Measurements from ENCODE around the gene ADIPOQ. TPM values are rescaled to one million over a fixed set of nuclear protein-coding genes. Genes with fewer than 3 reads are reported as not detected.
A peak's percentile ranks its signal among the peaks of the same experiment; 100 is the strongest.
"Not testable (repeated sequence)": the region's sequence is repeated elsewhere in the genome, so short reads cannot be mapped to it uniquely, and the experiment has no call there.

Gene ADIPOQ
- total RNA-seq, 6 experiments from 2014 or later, result not detected

DNA sequence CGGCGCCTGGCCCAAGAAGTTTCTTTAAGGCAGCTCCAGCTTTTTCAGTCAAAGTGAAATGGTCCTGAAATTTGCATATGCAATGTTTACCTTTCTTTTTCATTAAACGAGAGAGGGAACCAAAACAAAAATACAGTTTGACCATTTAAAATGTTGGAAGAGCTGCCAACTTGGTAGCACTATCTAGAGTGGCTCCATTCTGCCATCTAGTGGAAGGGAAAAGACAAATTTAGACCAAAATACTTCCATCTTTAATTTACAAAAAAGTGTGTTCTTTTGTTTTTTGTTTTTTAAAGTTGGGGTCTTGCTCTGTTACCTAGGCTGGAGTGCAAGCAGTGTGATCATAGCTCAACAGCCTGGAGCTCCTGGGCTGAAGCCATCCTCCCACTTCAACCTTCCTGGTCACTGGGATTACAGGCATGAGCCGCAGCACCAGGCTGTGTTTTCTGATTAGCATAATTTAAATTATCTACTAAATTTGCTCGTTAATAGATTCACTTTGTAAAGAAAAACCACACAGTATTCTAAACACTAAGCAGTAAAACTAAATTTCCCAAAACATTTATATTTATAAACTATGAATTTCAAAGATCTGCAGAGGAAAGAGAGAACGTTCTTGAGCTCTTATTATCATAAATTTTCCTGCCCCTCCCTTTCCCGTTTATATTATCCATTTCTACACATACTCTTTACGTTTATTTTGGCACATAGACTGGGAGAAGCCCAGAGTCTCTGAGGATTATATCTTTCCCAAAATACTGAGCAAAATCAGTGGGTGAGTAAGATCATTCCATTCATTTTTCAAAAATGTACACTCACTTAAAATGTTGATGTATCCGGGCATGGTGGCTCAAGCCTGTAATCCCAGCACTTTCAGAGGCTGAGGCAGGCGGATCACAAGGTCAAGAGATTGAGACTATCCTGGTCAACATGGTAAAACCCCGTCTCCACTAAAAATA lies 20.8 kb upstream of the ADIPOQ start:
- peak; percentile 46 to 73 (median 70) for ATAC-seq

GRCh38 chr3:186822388-186822759 lies 20.1 kb upstream of the ADIPOQ start:
- H3K4me3 ChIP-seq; H3K9me3 ChIP-seq; H3K27me3 ChIP-seq; H3K27ac ChIP-seq; H3K4me1 ChIP-seq; DNase-seq; intact Hi-C loops (cut with DNase I); H3K36me3 ChIP-seq: not testable (repeated sequence)
- 14% methylated on average over 1 of the region's 1 CpG for WGBS (ENCODE audit: insufficient coverage, low coverage, low lambda C conversion rate, missing lambda C conversion rate)
- peak in 1 of 4 donors; percentile 3 for ATAC-seq

More for the DNA sequence above, 20.8 kb upstream of the ADIPOQ start:
- no peaks in the 10 kb centered on the region for H3K4me1 ChIP-seq
- H3K27ac ChIP-seq, result no peak overlapping the region
- intact Hi-C loops (cut with DNase I), result no loop called here
- TF ChIP-seq POLR2A (IDR thresholded peaks at IDR 0.05) (no peak), CTCF (IDR thresholded peaks at IDR 0.05) (peak; percentile 63 to 77 (median 72))
- H3K4me3 ChIP-seq, result no peak overlapping the region
- no peaks in the 10 kb centered on the region for H3K27me3 ChIP-seq
- WGBS (ENCODE audit: insufficient coverage, low coverage, low lambda C conversion rate, missing lambda C conversion rate), result 36% methylated on average over 11 of the region's 11 CpGs
- H3K36me3 ChIP-seq, result no peaks in the 10 kb centered on the region
- no peak for DNase-seq
- H3K9me3 ChIP-seq, result no peaks in the 10 kb centered on the region

DNA sequence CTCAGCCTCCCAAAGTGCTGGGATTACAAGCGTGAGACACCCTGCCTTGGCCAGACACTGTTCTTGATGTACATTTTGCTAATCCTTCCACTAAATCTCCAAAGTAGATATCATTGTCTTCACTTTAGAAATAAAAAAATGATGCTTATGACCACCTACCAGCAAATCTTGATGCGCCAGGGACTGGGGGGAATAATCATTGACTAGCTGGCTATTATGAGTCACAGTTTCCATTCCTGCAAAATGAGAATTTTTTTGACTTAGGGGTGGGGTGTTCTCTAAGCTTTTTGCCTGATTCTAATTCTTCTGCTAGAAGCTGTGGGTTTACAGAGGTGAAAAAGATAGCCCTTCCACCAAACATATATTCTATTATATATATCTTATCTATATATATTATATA lies 19.1 kb upstream of the ADIPOQ start:
- TF ChIP-seq CTCF (IDR thresholded peaks at IDR 0.05), result no peak
- TF ChIP-seq POLR2A (IDR thresholded peaks at IDR 0.05), result no peak
- H3K4me1 ChIP-seq, result no peaks in the 10 kb centered on the region
- intact Hi-C loops (cut with DNase I), result no loop called here
- ATAC-seq, result no peak
- H3K9me3 ChIP-seq, result no peaks in the 10 kb centered on the region
- 73% methylated on average over 2 of the region's 2 CpGs for WGBS (ENCODE audit: insufficient coverage, low coverage, low lambda C conversion rate, missing lambda C conversion rate)
- no peak overlapping the region for H3K4me3 ChIP-seq
- no peaks in the 10 kb centered on the region for H3K36me3 ChIP-seq
- H3K27me3 ChIP-seq, result no peaks in the 10 kb centered on the region
- H3K27ac ChIP-seq, result no peak overlapping the region
- DNase-seq, result no peak

GRCh38 chr3:186824430-186825139 lies 17.9 kb upstream of the ADIPOQ start:
- ATAC-seq, result no peak
- intact Hi-C loops (cut with DNase I), result no loop called here
- no peaks in the 10 kb centered on the region for H3K9me3 ChIP-seq
- DNase-seq, result no peak
- 43% methylated on average over 3 of the region's 18 CpGs for WGBS (ENCODE audit: insufficient coverage, low coverage, low lambda C conversion rate, missing lambda C conversion rate)
- H3K27ac ChIP-seq, result no peak overlapping the region
- no peak for TF ChIP-seq POLR2A (IDR thresholded peaks at IDR 0.05)
- TF ChIP-seq CTCF (IDR thresholded peaks at IDR 0.05), result no peak
- no peaks in the 10 kb centered on the region for H3K36me3 ChIP-seq
- no peaks in the 10 kb centered on the region for H3K27me3 ChIP-seq
- no peak overlapping the region for H3K4me3 ChIP-seq
- H3K4me1 ChIP-seq, result no peaks in the 10 kb centered on the region

DNA sequence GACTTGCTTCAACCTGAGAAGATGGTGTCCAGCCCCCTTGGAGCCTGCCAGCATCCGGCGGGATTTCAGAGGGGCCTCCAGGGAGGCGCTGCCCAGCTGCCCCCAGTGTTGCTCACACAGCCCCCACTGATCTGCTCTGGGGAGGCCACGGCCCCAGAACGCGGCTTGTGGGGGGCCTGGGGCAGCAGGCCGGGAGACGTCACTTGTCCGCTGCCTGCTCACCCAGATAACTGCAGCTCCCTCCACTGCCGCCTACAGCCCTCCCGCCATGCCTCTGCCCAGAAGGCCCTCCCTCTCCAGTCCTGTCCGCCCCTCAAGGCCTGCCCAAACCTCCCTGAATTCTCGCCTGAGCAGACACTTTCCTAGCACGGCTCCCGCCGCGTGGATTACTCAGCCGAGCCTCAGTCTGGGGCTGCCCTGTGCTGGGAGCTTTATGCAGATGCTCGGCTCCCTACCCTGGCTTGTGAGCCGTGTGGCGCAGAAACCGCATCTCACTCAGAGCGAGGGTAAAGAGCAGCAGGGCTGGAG lies 17.2 kb upstream of the ADIPOQ start:
- no peak for DNase-seq
- Histone ChIP-seq H3K27me3 (no peaks in the 10 kb centered on the region), H3K4me1 (no peaks in the 10 kb centered on the region), H3K27ac (no peak overlapping the region), H3K4me3 (no peak overlapping the region), H3K36me3 (no peaks in the 10 kb centered on the region), H3K9me3 (no peaks in the 10 kb centered on the region)
- ATAC-seq, result no peak
- intact Hi-C loops (cut with DNase I), result no loop called here
- no peak for TF ChIP-seq CTCF (IDR thresholded peaks at IDR 0.05)
- TF ChIP-seq POLR2A (IDR thresholded peaks at IDR 0.05), result no peak
- 34% methylated on average over 12 of the region's 23 CpGs for WGBS (ENCODE audit: insufficient coverage, low coverage, low lambda C conversion rate, missing lambda C conversion rate)
